H1 (cell line): Measurements from ENCODE around the gene KANSL1. TPM values are rescaled to one million over a fixed set of nuclear protein-coding genes. Genes with fewer than 3 reads are reported as not detected.

ENCODE experiments used
- CTCF ChIA-PET: fragments of 300-600 bp; sonication (Branson Sonifier 250); formaldehyde crosslinking; loops from one replicate; lab custom pipeline; 2021; ENCODE audit not compliant: partially characterized antibody; lab: Charles Lee
- POLR2A ChIA-PET: fragments of 300-600 bp; sonication (Branson Sonifier 250); formaldehyde crosslinking; loops from one replicate; lab custom pipeline; 2021; ENCODE audit warnings: inconsistent platforms; ENCODE audit not compliant: partially characterized antibody; lab: Charles Lee
- DNase-seq, 2 experiments: peaks; one replicate each; pipeline versions ENCODE4 v3.0.0 to v3.0.0-alpha.2; 2010 to 2022; ENCODE audit warnings: low spot score in 2 of 2, low read depth in 1 of 2, mixed read lengths in 1 of 2
- FAIRE-seq: peaks from 2 replicates; lab custom pipeline; 2011; peaks lifted over from hg19 to GRCh38; lab: Jason Lieb, UNC
- H2AFZ ChIP-seq: 2 replicates; pipeline ENCODE4 v1.8.1; 2012; ENCODE audit warnings: low read length, inconsistent platforms
- H2AK5ac ChIP-seq: 2 replicates; pipeline ENCODE4 v1.6.1; 2013; ENCODE audit warnings: low read depth, low read length
- H2BK120ac ChIP-seq: replicated peaks from 2 replicates; pipeline ENCODE3; 2013; ENCODE audit warnings: low read depth, low read length, inconsistent platforms
- H2BK12ac ChIP-seq: 2 replicates; pipeline ENCODE4 v1.6.1; 2013; ENCODE audit warnings: low read depth, low read length
- H2BK15ac ChIP-seq: 2 replicates; pipeline ENCODE4 v1.6.1; 2013; ENCODE audit warnings: low read length
- H2BK20ac ChIP-seq: 2 replicates; pipeline ENCODE4 v1.6.1; 2013; ENCODE audit warnings: low read length
- H2BK5ac ChIP-seq: 2 replicates; pipeline ENCODE4 v1.6.1; 2013; ENCODE audit warnings: low read depth, low read length
- H3K14ac ChIP-seq: 2 replicates; pipeline ENCODE4 v1.6.1; 2013; ENCODE audit warnings: inconsistent platforms; ENCODE audit not compliant: insufficient read length
- H3K18ac ChIP-seq: 2 replicates; pipeline ENCODE4 v1.6.1; 2013; ENCODE audit warnings: low read length; ENCODE audit errors: extremely low read depth
- H3K23ac ChIP-seq: 2 replicates; pipeline ENCODE4 v1.6.1; 2013; ENCODE audit warnings: inconsistent platforms; ENCODE audit not compliant: insufficient read length
- H3K23me2 ChIP-seq: 2 replicates; pipeline ENCODE4 v1.6.1; 2013; ENCODE audit warnings: low read depth, low read length
- H3K27ac ChIP-seq: 2 replicates; pipeline ENCODE4 v1.6.1; 2011; ENCODE audit warnings: low read depth, low read length, inconsistent platforms
- H3K27me3 ChIP-seq, 4 experiments: replicated peaks in 1 of 4; 1 replicate in 1 of 4; 2 replicates in 3 of 4; pipeline versions ENCODE4 v1.6.1 to v1.8.1; 2011 to 2013; ENCODE audit warnings: low read length in 3 of 4, mild to moderate bottlenecking in 3 of 4, inconsistent platforms in 2 of 4, mixed read lengths in 2 of 4, moderate library complexity in 1 of 4; ENCODE audit not compliant: control insufficient read depth in 3 of 4, insufficient read depth in 3 of 4; ENCODE audit errors: extremely low read depth in 1 of 4
- H3K36me3 ChIP-seq, 4 experiments: 2 replicates each; pipeline versions ENCODE4 v1.6.1 to v1.8.1; 2011 to 2013; ENCODE audit warnings: mild to moderate bottlenecking in 4 of 4, low read length in 3 of 4, moderate library complexity in 2 of 4, control low read depth in 1 of 4, inconsistent platforms in 1 of 4; ENCODE audit not compliant: insufficient read depth in 4 of 4, control insufficient read depth in 2 of 4
- H3K4ac ChIP-seq: replicated peaks from 2 replicates; pipeline ENCODE3; 2013; ENCODE audit warnings: low read length, low read depth, mixed read lengths, inconsistent platforms; ENCODE audit not compliant: insufficient read length
- H3K4me1 ChIP-seq, 4 experiments: replicated peaks in 1 of 4; 1 replicate in 1 of 4; 2 replicates in 3 of 4; pipeline versions ENCODE4 v1.6.1 to v1.8.1; 2011 to 2013; ENCODE audit warnings: low read length in 3 of 4, inconsistent platforms in 2 of 4, mixed read lengths in 1 of 4; ENCODE audit not compliant: insufficient read depth in 4 of 4, control insufficient read depth in 3 of 4
- H3K4me2 ChIP-seq, 2 experiments: 2 replicates each; pipeline versions ENCODE4 v1.6.1 to v1.8.1; 2011 to 2013; ENCODE audit warnings: low read depth in 2 of 2, low read length in 2 of 2, control low read depth in 1 of 2, inconsistent platforms in 1 of 2, mild to moderate bottlenecking in 1 of 2; ENCODE audit not compliant: insufficient read depth in 1 of 2
- H3K4me3 ChIP-seq, 4 experiments: fragments of 200-600, 300-600 bp in 1 of 4; sonication (generic), shearing (Covaris generic), sonication (Bioruptor Twin) in 1 of 4; 2 replicates each; pipeline versions ENCODE4 v1.5.1 to v1.8.1; 2011 to 2016; ENCODE audit warnings: low read length in 4 of 4, low read depth in 3 of 4, control low read depth in 2 of 4, inconsistent platforms in 2 of 4, mild to moderate bottlenecking in 2 of 4, mixed read lengths in 1 of 4, moderate library complexity in 1 of 4; ENCODE audit not compliant: insufficient read depth in 2 of 4; ENCODE audit errors: extremely low read depth in 1 of 4
- H3K56ac ChIP-seq: replicated peaks from 2 replicates; pipeline ENCODE3; 2013; ENCODE audit warnings: low read depth, mild to moderate bottlenecking, mixed read lengths, low read length, inconsistent platforms; ENCODE audit not compliant: insufficient read length
- H3K79me1 ChIP-seq: 2 replicates; pipeline ENCODE4 v1.6.1; 2013; ENCODE audit warnings: low read depth, low read length, control low read depth
- H3K79me2 ChIP-seq, 2 experiments: 2 replicates each; pipeline versions ENCODE4 v1.6.1 to v1.8.1; 2012 to 2013; ENCODE audit warnings: low read length in 2 of 2, mild to moderate bottlenecking in 2 of 2, inconsistent platforms in 1 of 2; ENCODE audit not compliant: insufficient read depth in 2 of 2, control insufficient read depth in 1 of 2
- H3K9ac ChIP-seq, 4 experiments: replicated peaks in 1 of 4; 1 replicate in 1 of 4; 2 replicates in 3 of 4; pipeline versions ENCODE4 v1.6.1 to v1.8.1; 2011 to 2013; ENCODE audit warnings: low read depth in 3 of 4, low read length in 3 of 4, control low read depth in 2 of 4, mild to moderate bottlenecking in 2 of 4, moderate library complexity in 2 of 4, inconsistent platforms in 1 of 4; ENCODE audit errors: extremely low read depth in 1 of 4
- H3K9me3 ChIP-seq, 2 experiments: 2 replicates each; pipeline versions ENCODE4 v1.6.1 to v1.8.1; 2012 to 2013; ENCODE audit warnings: mild to moderate bottlenecking in 2 of 2, moderate library complexity in 2 of 2, control low read depth in 1 of 2, inconsistent platforms in 1 of 2, low read depth in 1 of 2, low read length in 1 of 2, mixed read lengths in 1 of 2; ENCODE audit not compliant: insufficient read depth in 2 of 2
- H4K20me1 ChIP-seq, 2 experiments: replicated peaks in 1 of 2; 2 replicates each; pipeline versions ENCODE3 to v1.8.1; 2011 to 2013; ENCODE audit warnings: inconsistent platforms in 2 of 2, low read length in 2 of 2, mild to moderate bottlenecking in 1 of 2; ENCODE audit not compliant: insufficient read depth in 2 of 2, control insufficient read depth in 1 of 2
- H4K5ac ChIP-seq: 2 replicates; pipeline ENCODE4 v1.6.1; 2013; ENCODE audit warnings: low read length, low read depth, mixed read lengths, inconsistent platforms; ENCODE audit not compliant: insufficient read length
- H4K8ac ChIP-seq: 2 replicates; pipeline ENCODE4 v1.8.0; 2013; ENCODE audit warnings: mild to moderate bottlenecking, moderate library complexity, low read length, inconsistent platforms; ENCODE audit not compliant: insufficient read depth; ENCODE audit errors: extremely low read depth
- H4K91ac ChIP-seq: replicated peaks from 2 replicates; pipeline ENCODE3; 2013; ENCODE audit warnings: low read length, mixed read lengths, inconsistent platforms; ENCODE audit not compliant: insufficient read length
- POLR2A ChIP-seq, 2 experiments: IDR thresholded peaks; 1 replicate in 1 of 2; 2 replicates in 1 of 2; pipeline ENCODE4 v1.6.1; 2011; ENCODE audit warnings: low read depth in 2 of 2, low read length in 2 of 2, mild to moderate bottlenecking in 2 of 2; ENCODE audit errors: control extremely low read depth in 1 of 2
- WGBS, 2 experiments: shearing (Covaris generic) in 1 of 2; methylation state at CpG; one replicate each; pipeline versions ENCODE4 v1.1.6 to v1.1.7; 2013 to 2015; ENCODE audit warnings: low lambda C conversion rate in 2 of 2, mixed read lengths in 2 of 2, inconsistent platforms in 1 of 2, low coverage in 1 of 2, missing lambda C conversion rate in 1 of 2; ENCODE audit not compliant: insufficient replicate concordance in 2 of 2, insufficient coverage in 1 of 2, insufficient read length in 1 of 2; ENCODE audit errors: extremely low coverage in 1 of 2, missing lambda C conversion rate in 1 of 2; 5-methylcytosine and 5-hydroxymethylcytosine counted together
- polyA plus RNA-seq, 7 experiments: library from polyadenylated mRNA; depleted of rRNA in 3 of 7; stranded (reverse) in 5 of 7; unstranded in 2 of 7; fragments of >200 nt in 5 of 7; fragments of 200-250 nt in 2 of 7; gene quantifications; 1 replicate in 5 of 7; 2 replicates in 1 of 7; 4 replicates in 1 of 7; pipeline versions ENCODE4 v1.2.1 to v1.2.3, GENCODE V29; 2011 to 2013; ENCODE audit warnings: missing spikeins in 2 of 7, mixed read lengths in 2 of 7
- total RNA-seq: library from RNA; stranded (reverse); fragmentation: NEBNext Ultra II Directional; extraction: Animal tissue kit (Norgen Biotek cat#: 25700); gene quantifications from 2 replicates; pipeline ENCODE4 v1.2.1, GENCODE V29; 2021
- TF ChIP-seq, protein P1 (sequence below): IDR thresholded peaks from 2 replicates; pipeline ENCODE4 v1.6.1; 2012; ENCODE audit warnings: low read length, inconsistent platforms

KANSL1 gene
- total and polyA plus RNA-seq, 2 of the 8 experiments (the other 6 are each of a cell fraction or from before 2014, with no cell fraction given) = 34.0 to 128 TPM

DNA sequence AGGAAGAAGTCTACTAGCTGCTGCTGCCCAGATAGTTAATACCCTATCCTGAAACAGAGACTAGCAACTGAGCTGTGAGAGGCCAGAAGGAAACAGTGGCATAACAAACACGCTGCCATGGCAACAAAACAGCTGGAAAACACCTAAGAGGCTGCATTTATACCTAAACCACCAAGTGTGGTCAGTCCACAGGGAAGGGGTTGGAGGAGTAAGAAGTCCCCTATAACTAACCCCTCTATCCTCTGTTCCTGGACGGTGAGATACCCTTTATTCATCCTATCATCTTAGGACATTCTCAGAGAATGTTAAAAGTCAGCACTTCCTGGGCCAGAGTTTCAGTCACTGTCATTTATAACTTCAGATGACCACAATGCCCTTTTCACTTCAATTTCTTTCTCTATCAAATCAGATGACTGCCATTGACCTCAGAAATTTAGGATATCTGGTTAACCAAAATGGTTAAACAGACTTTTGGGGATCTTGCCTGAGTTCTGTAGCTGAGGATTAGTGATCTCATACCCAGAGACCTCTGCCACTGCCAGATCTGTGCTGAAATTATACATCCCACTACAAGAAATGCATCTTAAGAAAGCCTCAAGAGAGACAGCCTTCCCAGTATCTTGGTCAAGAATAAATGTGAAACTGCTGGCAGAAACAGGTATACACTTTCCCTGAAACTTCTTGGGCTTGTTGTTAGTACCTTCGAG, 158.0 kb downstream of the KANSL1 start:
- WGBS, 2 experiments = 89% methylated on average over 3 of the region's 3 CpGs; no CpG with 5 or more reads in 1 of the 2 experiments
- Histone ChIP-seq H3K36me3 (peaks cover 52 to 98% (median 92%) of the 10 kb centered on the region in 4 experiments), H3K18ac (no peak overlapping the region), H3K4me1 (no peaks in the 10 kb centered on the region), H3K4me3 (no peak overlapping the region), H2AK5ac (no peak overlapping the region), H4K5ac (no peak overlapping the region), H4K91ac (no peak overlapping the region), H3K27ac (no peak overlapping the region), H3K27me3 (no peaks in the 10 kb centered on the region), H3K23ac (no peak overlapping the region), H3K4me2 (no peak overlapping the region), H2BK5ac (no peak overlapping the region), H2BK15ac (no peak overlapping the region), H3K14ac (no peak overlapping the region), H2BK120ac (no peak overlapping the region), H3K9ac (no peak overlapping the region), H4K20me1 (peaks cover 0 to 10% of the 10 kb centered on the region in 2 experiments), H2AFZ (no peak overlapping the region), H4K8ac (no peak overlapping the region), H2BK12ac (no peak overlapping the region), H3K4ac (no peak overlapping the region), H3K79me1 (peaks cover 3% of the 10 kb centered on the region; the same call in 1 of the 2 replicates), H3K9me3 (no peaks in the 10 kb centered on the region), H2BK20ac (no peak overlapping the region), H3K56ac (no peak overlapping the region), H3K79me2 (no peaks in the 10 kb centered on the region), H3K23me2 (no peaks in the 10 kb centered on the region)
- DNase-seq (no peak), FAIRE-seq (no peak)
- CTCF ChIA-PET = interaction anchor here (0.5 to 3.4 kb wide), 6 partner anchors 8 to 151 kb away, joined by 3 to 18 read pairs (median 4); no protein-coding TSS in a partner anchor
- TF ChIP-seq, protein P1, sequence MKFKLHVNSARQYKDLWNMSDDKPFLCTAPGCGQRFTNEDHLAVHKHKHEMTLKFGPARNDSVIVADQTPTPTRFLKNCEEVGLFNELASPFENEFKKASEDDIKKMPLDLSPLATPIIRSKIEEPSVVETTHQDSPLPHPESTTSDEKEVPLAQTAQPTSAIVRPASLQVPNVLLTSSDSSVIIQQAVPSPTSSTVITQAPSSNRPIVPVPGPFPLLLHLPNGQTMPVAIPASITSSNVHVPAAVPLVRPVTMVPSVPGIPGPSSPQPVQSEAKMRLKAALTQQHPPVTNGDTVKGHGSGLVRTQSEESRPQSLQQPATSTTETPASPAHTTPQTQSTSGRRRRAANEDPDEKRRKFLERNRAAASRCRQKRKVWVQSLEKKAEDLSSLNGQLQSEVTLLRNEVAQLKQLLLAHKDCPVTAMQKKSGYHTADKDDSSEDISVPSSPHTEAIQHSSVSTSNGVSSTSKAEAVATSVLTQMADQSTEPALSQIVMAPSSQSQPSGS = no peak
- peak in 1 of 2 experiments; percentile 28; a peak in 1 of 3 replicates for TF ChIP-seq POLR2A (IDR thresholded peaks at IDR 0.05; ENCODE audit: control extremely low read depth in 1 of 2, low read depth in 2 of 2, low read length in 2 of 2)
- POLR2A ChIA-PET = interaction anchor here (1.3 kb wide), 1 partner anchor 21 kb away, joined by 3 read pairs; no protein-coding TSS in a partner anchor
